PC-3 (cell line): ENCODE results near the gene COLEC12. TPM values are rescaled to one million over a fixed set of nuclear protein-coding genes. Genes with fewer than 3 reads are reported as not detected.

Source experiments
- ATAC-seq: fragments of 200-7000 bp; cut with Tn5 transposase; 2 replicates; pipeline ENCODE4 v1.9.1; 2020; ENCODE audit warnings: mild to moderate bottlenecking, moderate library complexity
- BruUV-seq: library from RNA; stranded (reverse); fragments of 400-500 nt; replicated peaks from 2 replicates; lab custom pipeline; 2021; lab: Mats Ljungman, UMichigan
- CTCF ChIA-PET: fragments of 300-600 bp; sonication (Branson Sonifier 250); formaldehyde crosslinking; loops from one replicate; lab custom pipeline; 2022; ENCODE audit warnings: antibody characterized with exemption; lab: Charles Lee
- POLR2A ChIA-PET: fragments of 300-600 bp; sonication (Branson Sonifier 250); formaldehyde crosslinking; loops from one replicate; lab custom pipeline; 2022; ENCODE audit warnings: antibody characterized with exemption; ENCODE audit not compliant: unreplicated experiment; lab: Charles Lee
- DNase-seq: peaks from one replicate; pipeline ENCODE4 v3.0.0-alpha.2; 2015
- H2AFZ ChIP-seq: fragments of 300-600 bp; sonication (generic); 2 replicates; pipeline ENCODE4 v1.6.0; 2016; ENCODE audit warnings: antibody characterized with exemption, low read length
- H3F3A ChIP-seq: fragments of 300-600 bp; sonication (generic); one replicate; pipeline ENCODE4 v1.6.0; 2017; ENCODE audit warnings: antibody characterized with exemption, low read length, control low read depth, mild to moderate bottlenecking; ENCODE audit not compliant: unreplicated experiment
- H3K27ac ChIP-seq: fragments of 300-600 bp; sonication (generic); 2 replicates; pipeline ENCODE4 v1.5.1; 2016; ENCODE audit warnings: mild to moderate bottlenecking, low read length
- H3K27me3 ChIP-seq: fragments of 300-600 bp; sonication (generic); 2 replicates; pipeline ENCODE4 v1.6.1; 2016; ENCODE audit warnings: low read length, mixed read lengths
- H3K36me3 ChIP-seq: fragments of 300-600 bp; sonication (generic); 2 replicates; pipeline ENCODE4 v1.6.1; 2016; ENCODE audit warnings: low read depth, mixed run types, low read length, mixed read lengths
- H3K4me1 ChIP-seq: fragments of 300-600 bp; sonication (generic); 2 replicates; pipeline ENCODE4 v1.5.1; 2016; ENCODE audit warnings: low read length; ENCODE audit not compliant: insufficient read depth
- H3K4me2 ChIP-seq: fragments of 300-600 bp; sonication (generic); 2 replicates; pipeline ENCODE4 v1.6.0; 2016; ENCODE audit warnings: low read length
- H3K4me3 ChIP-seq: fragments of 300-600 bp; sonication (generic); 2 replicates; pipeline ENCODE4 v1.5.1; 2016; ENCODE audit warnings: mild to moderate bottlenecking, low read length, mixed read lengths
- H3K79me2 ChIP-seq: fragments of 300-600 bp; sonication (generic); 2 replicates; pipeline ENCODE4 v1.6.1; 2017; ENCODE audit warnings: low read length, mixed read lengths
- H3K9ac ChIP-seq: fragments of 300-600 bp; sonication (generic); 2 replicates; pipeline ENCODE4 v1.6.0; 2016; ENCODE audit warnings: mild to moderate bottlenecking, low read length
- H3K9me2 ChIP-seq: fragments of 300-600 bp; sonication (generic); replicated peaks from 2 replicates; pipeline ENCODE4 v1.6.1; 2016; ENCODE audit warnings: mixed run types, low read length, mixed read lengths
- H3K9me3 ChIP-seq: fragments of 300-600 bp; sonication (generic); 2 replicates; pipeline ENCODE4 v1.6.1; 2016; ENCODE audit warnings: low read length, mixed read lengths
- H4K20me1 ChIP-seq: fragments of 300-600 bp; sonication (generic); 2 replicates; pipeline ENCODE4 v1.6.1; 2016; ENCODE audit warnings: low read length, mixed read lengths
- EZH2 ChIP-seq: fragments of 300-600 bp; sonication (generic); IDR thresholded peaks from one replicate; pipeline ENCODE4 v1.6.1; 2017; ENCODE audit warnings: antibody characterized with exemption, mild to moderate bottlenecking, low read length; ENCODE audit not compliant: unreplicated experiment
- EZH2phosphoT487 ChIP-seq: fragments of 300-600 bp; sonication (generic); IDR thresholded peaks from 2 replicates; pipeline ENCODE4 v1.6.1; 2018; ENCODE audit warnings: mild to moderate bottlenecking, antibody characterized with exemption, low read length, borderline replicate concordance
- intact Hi-C: fragments of 100-400 bp; cut with micrococcal nuclease; formaldehyde crosslinking; loops from 2 replicates; pipeline ENCODE4 v1.9.0; 2023
- total RNA-seq: library from RNA; depleted of rRNA; stranded (reverse); fragments of >200 nt; gene quantifications from 2 replicates; pipeline ENCODE4 v1.2.3, GENCODE V29; 2014
- TF ChIP-seq, protein P1 (sequence below): fragments of 300-600 bp; sonication (generic); conservative IDR thresholded peaks from 2 replicates; pipeline ENCODE4 v1.5.1; 2017; ENCODE audit warnings: antibody characterized with exemption, low read depth, mild to moderate bottlenecking, low read length

Gene COLEC12
- total RNA-seq, 1 experiment from 2014 or later: 0.04 TPM

DNA sequence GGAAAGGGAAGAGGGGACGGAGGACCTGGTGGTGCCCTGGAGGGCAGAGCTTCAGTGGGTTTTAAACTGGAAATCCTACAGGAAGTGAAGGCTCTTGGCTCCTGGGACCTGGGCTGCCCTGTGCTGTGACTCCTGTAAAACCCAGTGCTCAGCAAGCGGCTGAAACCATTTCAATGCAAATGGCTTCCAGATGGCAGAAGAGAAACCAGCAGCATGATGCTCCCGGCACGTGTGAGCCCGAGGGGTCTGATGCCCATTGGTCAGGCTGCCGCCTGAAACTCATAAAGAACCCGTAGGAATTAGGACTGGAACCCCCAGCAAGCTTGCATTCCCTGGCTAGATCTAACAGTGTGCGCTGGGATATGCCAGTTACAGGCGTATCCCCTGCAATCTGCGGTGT is 123.4 kb downstream of the COLEC12 start:
- Histone ChIP-seq H3K9me2 (no peaks in the 10 kb centered on the region), H3K9ac (no peak overlapping the region), H3F3A (no peaks in the 10 kb centered on the region), H3K27ac (no peak overlapping the region), H3K27me3 (peaks cover 69% of the 10 kb centered on the region), H2AFZ (no peak overlapping the region), H3K79me2 (no peaks in the 10 kb centered on the region), H3K9me3 (no peaks in the 10 kb centered on the region), H4K20me1 (no peaks in the 10 kb centered on the region), H3K4me3 (no peak overlapping the region), H3K4me1 (no peaks in the 10 kb centered on the region), H3K36me3 (no peaks in the 10 kb centered on the region), H3K4me2 (no peak overlapping the region)
- no peak for ATAC-seq
- intact Hi-C loops: no loop called here
- no peak for TF ChIP-seq EZH2phosphoT487
- TF ChIP-seq, protein P1, sequence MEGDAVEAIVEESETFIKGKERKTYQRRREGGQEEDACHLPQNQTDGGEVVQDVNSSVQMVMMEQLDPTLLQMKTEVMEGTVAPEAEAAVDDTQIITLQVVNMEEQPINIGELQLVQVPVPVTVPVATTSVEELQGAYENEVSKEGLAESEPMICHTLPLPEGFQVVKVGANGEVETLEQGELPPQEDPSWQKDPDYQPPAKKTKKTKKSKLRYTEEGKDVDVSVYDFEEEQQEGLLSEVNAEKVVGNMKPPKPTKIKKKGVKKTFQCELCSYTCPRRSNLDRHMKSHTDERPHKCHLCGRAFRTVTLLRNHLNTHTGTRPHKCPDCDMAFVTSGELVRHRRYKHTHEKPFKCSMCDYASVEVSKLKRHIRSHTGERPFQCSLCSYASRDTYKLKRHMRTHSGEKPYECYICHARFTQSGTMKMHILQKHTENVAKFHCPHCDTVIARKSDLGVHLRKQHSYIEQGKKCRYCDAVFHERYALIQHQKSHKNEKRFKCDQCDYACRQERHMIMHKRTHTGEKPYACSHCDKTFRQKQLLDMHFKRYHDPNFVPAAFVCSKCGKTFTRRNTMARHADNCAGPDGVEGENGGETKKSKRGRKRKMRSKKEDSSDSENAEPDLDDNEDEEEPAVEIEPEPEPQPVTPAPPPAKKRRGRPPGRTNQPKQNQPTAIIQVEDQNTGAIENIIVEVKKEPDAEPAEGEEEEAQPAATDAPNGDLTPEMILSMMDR: no peak
- TF ChIP-seq EZH2: no peak
- POLR2A ChIA-PET: no interaction called here
- CTCF ChIA-PET: no interaction called here
- DNase-seq: no peak
- no TSS peak for BruUV-seq

DNA sequence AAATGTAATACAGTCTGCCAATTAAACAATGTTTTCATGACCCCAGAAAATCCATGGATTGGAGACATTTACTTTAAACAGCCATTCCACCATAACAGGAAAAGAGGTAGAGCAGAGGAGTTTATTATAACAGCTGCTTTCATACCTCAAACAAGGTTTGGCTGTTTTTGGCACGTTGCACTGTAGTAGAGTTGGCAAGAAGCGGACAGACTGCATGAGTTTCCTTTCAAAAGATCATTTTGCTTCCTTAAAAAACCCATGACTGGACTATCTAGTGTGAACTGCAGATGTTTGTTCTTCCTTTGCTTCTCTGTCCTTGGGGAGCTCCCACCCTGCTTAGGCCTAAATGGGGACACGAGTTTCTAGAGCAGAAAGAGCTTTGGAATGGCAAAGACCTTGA is 124.2 kb downstream of the COLEC12 start:
- Histone ChIP-seq H3K27me3 (peaks cover 73% of the 10 kb centered on the region), H3K4me3 (no peak overlapping the region), H3K4me1 (no peaks in the 10 kb centered on the region), H3K36me3 (no peaks in the 10 kb centered on the region), H3F3A (no peaks in the 10 kb centered on the region), H3K27ac (no peak overlapping the region), H3K4me2 (no peak overlapping the region), H3K9me2 (no peaks in the 10 kb centered on the region), H2AFZ (no peak overlapping the region), H3K79me2 (no peaks in the 10 kb centered on the region), H3K9me3 (no peaks in the 10 kb centered on the region), H3K9ac (no peak overlapping the region), H4K20me1 (no peaks in the 10 kb centered on the region)
- no TSS peak for BruUV-seq
- ChIA-PET POLR2A (no interaction called here), CTCF (no interaction called here)
- intact Hi-C loops: no loop called here
- TF ChIP-seq, protein P1: no peak
- TF ChIP-seq EZH2phosphoT487: no peak
- TF ChIP-seq EZH2: no peak
- ATAC-seq: no peak
- no peak for DNase-seq

DNA sequence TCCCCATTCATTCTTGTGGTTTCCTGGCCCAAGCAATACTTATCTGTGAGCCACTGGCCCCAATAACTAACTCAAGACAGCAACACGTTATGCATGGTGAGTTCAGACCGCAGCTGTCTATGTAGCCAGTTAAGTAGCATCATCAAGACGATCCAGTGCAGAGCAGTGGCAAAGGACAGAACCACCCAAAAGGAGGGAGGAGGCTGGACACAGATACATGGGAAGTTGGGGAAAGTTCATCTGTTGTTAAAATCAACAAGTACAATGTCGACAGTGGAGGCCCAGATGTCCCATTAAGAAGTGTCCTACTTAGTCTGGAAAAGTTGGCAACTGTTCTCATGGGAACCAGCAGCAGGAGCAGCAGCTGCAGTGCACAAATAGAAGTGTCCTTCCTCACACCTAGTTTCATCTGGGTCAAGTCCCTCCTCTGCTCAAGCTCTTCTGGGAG is 125.8 kb downstream of the COLEC12 start:
- no peak overlapping the region for H3K4me2 ChIP-seq
- TF ChIP-seq EZH2phosphoT487: no peak
- no peak for TF ChIP-seq EZH2
- TF ChIP-seq, protein P1: no peak
- CTCF ChIA-PET: no interaction called here
- no peaks in the 10 kb centered on the region for H3K4me1 ChIP-seq
- DNase-seq (no peak), ATAC-seq (no peak)
- H4K20me1 ChIP-seq: no peaks in the 10 kb centered on the region
- no peaks in the 10 kb centered on the region for H3K36me3 ChIP-seq
- no peaks in the 10 kb centered on the region for H3K79me2 ChIP-seq
- H3K4me3 ChIP-seq: no peak overlapping the region
- H3K27me3 ChIP-seq: peaks cover 84% of the 10 kb centered on the region
- H2AFZ ChIP-seq: no peak overlapping the region
- no peaks in the 10 kb centered on the region for H3F3A ChIP-seq
- POLR2A ChIA-PET: no interaction called here
- intact Hi-C loops: no loop called here
- H3K27ac ChIP-seq: no peak overlapping the region
- H3K9me2 ChIP-seq: no peaks in the 10 kb centered on the region
- no peak overlapping the region for H3K9ac ChIP-seq
- BruUV-seq: no TSS peak
- no peaks in the 10 kb centered on the region for H3K9me3 ChIP-seq
